GM12892 (cell line): Measurements from ENCODE around the gene DNAH1.

Experiments used
- POLR2A ChIP-seq: IDR thresholded peaks from 2 replicates; pipeline ENCODE4 v1.6.1; 2011; ENCODE audit warnings: low read depth, low read length, control low read depth
- POLR2AphosphoS5 ChIP-seq: IDR thresholded peaks from 2 replicates; pipeline ENCODE4 v1.6.1; 2011; ENCODE audit warnings: low read depth, low read length, control low read depth
- TAF1 ChIP-seq: IDR thresholded peaks from 2 replicates; pipeline ENCODE4 v1.6.1; 2011; ENCODE audit warnings: low read depth, mild to moderate bottlenecking, control low read depth, low read length, borderline replicate concordance

DNA sequence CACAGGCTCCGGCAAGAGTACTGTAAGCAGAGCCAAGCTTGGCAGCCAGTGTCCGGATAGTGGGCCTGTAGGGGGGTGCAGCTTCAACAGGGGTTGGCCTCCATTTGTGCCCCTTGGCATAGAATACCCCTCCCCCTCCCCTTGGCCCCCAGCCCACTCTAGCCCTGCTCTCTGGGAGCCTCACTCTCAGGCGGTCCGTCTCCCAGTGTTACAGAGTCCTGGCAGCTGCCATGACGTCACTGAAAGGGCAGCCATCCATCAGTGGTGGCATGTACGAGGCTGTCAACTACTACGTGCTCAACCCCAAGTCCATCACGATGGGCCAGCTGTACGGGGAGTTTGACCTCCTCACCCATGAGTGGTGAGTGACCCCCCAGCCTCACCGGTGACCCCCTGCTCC, 50.4 kb downstream of the DNAH1 start:
- TF ChIP-seq POLR2AphosphoS5 = no peak
- no peak for TF ChIP-seq POLR2A
- no peak for TF ChIP-seq TAF1
